ENCODE results near the gene C1QTNF5.

Gene C1QTNF5

DNA sequence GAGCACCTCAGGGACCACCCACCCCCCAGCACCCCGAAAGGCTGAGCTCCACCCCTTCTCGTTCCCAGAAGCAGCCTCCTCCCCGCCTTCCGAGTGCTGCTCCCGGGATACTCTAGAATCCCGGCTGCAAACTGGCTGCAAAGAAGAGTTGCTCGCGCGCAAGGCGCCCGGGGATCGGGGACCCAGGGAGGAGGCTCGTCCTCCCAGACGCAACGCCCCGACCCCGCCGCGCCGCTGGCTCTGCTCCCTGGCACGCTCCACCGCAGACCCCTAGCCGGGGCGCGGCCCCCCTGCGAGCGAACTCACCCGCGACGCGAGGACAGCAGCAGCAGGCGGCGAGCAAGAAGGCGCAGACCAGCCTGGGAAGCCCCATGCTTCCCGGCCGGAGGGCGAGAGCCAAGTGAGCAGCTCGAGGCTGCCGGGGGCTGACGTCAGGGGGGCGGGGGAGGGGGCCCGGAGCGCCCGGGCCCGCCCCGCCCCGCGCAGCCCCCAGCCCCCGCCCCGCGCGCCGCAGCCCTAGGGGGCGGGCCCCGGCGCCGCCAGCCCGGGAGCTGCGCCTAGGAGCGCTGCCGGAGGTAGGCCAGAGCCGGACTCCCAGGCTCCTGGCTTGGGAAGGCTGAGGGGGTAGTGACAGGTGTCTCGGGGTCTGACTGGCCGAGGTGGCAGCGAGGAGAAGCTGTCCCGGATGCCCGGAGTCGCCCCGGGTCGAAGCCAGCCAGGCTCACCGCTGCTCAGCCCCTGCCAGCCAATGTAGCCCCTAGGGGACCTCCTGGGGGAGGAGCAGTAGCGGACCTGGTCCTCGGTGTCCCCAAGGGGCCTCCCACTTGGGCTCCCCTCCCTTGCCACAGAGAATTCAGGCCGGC lies 23.7 kb downstream of the C1QTNF5 start, which contains the start of gene MCAM:
MCAM (minus strand) TSS at position 402 of the 863 bp plus-strand sequence; CDS start at position 373, 29 bp downstream.
- DNase-seq: no peak

DNA sequence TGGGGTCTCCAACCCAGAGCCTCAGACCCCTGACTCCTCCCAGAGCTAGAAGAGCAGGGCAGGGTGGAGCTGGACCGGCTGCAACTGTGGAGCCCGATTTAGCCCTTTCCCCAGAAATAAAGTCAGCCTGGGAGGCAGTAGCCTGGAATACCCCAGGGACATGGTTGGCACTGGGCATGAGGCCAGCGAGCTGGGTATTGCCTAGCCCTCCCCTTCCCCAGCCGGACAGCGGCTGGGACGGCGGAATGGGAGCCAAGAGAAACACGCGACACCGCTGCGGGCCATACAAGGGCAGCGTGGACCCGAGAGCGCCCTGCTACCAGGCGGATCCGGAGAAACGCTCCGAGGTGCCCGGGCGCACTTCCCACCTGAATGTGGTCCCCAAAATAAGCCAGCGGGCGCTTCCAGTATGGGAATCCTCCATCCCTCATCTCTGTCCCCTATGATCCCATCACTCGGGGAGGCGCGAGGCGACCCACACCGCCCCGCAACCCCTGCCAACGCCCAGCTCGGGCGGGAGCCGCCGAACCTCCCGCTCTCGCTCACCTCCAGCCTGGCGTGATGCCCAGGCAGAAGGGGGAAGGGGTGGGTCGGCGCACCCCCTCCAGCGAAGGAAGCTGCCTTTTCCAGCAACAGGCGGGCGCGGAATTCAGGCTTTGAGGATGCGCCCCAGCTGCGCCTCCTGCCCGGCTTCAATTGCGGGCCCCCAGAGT lies 24.5 kb downstream of the C1QTNF5 start:
- DNase-seq: no peak

DNA sequence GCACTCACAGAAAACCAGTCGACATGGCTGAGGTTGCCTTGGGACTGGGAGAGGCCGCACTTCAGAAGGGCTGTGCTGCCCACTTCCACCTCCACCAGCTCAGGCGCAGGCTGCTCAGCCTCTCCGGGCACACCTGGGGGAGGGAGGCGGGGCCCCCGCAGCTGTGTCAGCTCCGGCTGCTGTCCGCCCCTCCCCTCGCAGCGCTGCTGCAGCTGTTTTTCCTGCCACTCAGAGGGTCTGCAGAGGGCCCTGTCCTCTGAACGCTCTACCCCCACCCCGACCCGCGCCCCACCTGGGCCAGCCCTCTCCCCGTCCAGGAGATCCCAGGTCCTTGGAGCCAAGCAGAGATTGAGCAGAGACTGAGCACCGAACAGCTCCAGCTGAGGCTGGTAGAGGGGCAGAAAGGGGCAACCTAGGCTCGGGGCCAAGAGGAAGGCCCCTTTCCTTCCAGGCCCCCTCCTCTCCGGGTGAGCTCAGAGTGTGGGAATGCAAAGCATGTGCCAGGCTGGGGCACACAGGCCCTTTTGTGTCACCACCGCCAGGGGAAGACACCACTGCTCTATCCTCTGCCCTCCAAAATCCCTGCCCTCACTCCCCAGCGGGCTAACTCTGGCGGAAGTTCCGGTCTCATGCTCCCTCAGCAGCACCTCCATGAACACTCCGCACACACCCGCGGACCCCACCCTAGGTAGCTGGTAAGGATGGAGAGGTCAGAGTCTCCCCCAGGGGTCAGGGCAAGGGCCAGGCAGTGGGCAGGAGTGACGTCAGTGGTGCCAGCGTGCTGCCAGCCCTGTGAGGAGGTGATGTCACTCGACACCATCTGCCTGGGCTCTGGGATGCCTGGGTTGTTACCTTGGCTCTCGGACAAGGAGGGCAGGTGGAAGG lies 25.3 kb downstream of the C1QTNF5 start:
- DNase-seq: peak; percentile 50

DNA sequence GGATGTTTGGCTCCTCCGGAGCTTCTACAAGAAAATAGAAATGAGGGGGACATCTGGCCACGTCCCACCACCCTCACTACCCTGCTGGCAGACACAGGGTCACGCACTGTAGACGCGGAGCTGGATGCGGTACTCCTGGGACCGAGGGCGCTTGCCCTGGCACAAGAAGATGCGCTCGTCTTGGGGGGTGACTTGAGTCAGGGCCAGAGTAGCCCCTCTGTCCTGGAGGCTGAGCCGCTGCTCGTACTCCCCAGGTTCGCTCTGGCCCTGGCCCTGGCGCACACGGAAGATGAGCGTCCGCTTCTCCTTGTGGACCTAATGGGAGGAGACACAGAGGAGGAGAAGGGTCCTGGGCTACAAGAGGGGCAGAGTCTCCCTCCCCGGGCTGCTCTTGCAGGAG lies 26.0 kb downstream of the C1QTNF5 start:
- no peak for DNase-seq

DNA sequence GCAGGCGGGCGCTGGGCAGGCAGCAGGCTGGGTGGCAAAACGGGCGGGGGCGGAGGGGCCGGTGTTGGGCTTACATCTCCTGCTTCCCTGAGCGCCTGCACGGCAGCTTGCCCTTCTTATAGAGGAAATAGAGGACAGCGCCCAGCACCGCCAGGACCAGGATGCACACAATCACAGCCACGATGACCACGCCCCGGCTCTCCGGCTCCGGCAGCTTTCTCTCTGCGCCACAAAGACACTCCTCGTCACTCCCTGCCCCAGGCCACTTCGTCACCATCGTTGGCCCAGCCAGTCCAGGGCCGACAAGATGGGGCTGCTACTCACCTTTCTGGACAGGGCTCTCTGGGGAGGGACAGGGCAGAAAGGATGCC lies 30.0 kb downstream of the C1QTNF5 start:
- no peak for DNase-seq

DNA sequence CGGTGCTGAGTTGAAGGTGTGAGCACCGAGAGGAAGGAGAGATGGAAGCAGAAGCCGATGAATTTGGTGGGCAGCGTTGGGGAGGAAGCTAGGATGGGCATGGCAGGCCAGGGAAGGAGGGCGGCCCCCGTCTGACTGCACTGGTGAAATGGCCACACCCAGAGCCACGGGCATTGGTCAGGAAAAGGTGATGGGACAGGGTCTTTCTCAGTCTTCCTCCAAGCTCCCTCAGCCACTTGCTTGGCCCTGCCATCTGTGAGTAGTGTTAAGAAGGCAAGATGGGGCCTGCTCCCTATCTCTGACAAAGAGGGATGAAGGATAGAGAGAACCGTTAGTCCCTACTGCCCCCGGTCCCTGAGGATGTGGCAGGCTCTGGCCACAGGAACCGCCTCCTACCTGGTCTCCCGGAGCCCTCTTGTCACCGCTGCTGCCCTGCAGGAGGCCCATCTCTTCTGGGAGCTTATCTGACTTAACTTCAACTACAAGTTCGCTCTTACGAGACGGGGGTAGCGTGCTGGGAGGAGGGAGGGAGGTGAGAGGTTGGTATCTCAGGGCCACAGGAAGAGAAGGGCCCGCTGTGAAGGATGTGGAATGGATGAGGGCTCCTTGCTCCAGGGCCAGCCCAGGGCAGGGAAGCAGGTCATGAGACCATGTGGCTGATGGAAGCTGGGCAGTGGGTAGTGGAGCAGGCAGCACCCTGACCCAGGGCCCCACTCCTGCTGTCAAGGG lies 30.6 kb downstream of the C1QTNF5 start:
- DNase-seq: no peak

DNA sequence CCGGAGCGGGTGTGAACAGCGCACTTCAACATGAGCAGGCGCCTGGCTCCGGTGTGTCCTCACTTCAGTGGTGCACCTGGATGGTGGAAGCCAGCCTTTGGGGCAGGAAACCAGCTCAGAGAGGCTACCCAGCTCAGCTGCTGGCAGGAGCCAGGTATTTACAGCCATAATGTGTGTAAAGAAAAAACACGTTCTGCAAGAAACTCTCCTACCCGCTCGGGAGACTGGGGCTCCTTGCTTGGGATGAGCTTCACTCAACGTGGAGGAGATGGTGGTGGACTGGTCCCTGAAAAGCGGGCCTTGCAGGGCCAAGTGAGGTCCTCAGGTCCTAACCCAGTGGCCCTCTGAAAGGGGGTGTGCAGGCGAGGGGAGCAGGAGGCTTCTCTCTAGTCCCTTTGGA lies 31.3 kb downstream of the C1QTNF5 start:
- DNase-seq: no peak

DNA sequence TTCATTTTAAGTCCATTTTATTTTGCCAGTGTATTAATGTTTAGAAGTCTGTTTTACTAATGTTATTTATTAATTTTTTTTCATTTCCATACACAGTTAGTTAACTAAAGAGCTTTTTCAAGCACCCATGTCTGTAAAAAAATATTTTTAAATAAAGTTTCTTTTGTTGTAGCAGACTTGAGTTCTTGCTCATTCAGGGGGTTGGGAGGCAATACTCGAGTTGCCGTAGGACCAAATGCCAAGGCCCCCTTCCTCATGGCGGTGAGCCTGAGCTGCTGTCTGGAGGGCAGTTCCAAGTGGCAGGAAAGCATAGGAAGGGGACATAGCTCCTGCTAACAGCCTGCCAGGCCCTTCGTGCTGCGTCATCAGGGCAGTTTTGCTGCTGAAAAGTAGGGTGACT lies 32.7 kb downstream of the C1QTNF5 start:
- DNase-seq: no peak

DNA sequence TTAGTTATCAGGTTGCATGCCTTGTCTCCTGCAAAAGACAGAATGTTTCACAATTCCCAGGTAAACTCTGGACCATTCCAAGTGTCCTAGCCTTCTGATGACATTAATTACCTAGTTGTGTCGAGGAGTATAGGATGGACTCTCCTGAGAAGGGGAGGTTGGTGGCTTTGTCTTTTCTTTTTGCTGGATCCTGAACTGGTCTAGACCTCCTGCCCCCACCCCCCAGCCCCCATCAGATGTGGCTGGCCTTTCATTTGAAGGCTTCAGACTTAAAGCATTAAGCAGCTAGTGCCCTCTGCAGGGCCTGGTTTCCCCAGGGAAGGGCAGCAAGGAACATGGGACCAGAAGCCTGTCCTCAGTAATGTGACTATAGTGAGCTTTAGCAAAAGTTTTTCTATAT lies 33.5 kb downstream of the C1QTNF5 start:
- no peak for DNase-seq

DNA sequence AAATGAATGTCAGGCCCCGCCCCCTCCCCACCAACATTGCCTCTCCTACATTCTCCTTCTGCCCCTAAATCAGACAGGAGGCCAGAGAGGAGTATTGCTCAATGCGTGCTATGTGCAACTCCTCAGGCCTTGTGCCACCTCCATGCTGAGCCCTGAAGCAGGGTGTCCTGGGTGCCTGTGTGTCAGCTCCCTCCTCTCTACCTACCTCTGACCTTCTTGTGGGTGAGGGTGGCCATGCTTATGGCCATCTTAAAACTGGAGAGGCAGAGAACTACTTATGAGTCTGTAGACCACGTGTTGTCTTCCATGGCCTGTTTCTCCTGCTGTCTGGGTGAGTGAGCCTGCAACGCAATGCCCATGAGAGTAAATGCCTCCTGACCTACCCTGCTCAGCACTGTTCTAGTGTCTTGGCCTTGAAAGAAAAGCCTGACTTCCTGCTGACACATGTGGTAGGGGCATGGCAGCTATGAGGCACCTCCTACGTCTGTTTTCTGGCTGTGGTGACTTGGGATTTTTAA lies 34.3 kb downstream of the C1QTNF5 start:
- DNase-seq: no peak

DNA sequence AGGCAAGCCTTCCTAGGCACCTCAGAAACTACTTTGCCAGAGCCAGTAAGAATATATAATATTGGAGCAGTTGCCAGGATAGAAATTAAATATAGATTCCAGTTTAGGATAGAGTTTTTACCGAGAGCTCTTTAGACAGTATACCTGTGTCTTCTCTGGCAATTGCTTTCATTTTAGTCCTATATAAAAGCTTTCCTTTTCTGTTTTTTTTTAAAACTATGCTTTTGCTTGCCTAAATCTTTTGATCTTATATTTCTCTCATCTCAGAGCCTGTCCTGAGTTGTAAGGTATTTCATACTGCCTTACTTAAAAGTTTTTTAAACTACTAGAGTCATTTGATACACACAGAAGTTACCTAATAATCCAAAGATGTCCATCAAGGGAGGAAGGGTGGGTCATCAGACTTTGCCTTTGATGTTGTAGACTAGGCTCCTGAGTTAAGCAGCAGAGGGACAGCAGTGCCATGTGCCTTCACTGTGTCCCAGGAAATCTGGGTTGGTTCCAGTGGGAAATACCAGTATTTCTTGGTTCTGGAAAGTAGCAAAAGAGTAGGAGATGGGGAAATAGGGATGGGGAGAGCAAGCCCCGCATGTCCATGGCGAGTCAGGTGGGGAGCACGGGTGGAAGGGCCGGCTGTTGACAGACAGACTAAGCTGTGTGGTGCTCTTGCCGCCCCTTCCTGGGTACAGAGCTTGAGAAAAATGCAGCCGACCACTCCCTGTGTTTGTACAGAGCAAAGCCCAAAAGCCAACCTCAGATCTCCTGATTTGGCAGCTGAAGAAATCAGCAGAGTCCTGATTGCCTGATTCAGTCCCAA lies 34.9 kb downstream of the C1QTNF5 start:
- DNase-seq: no peak

DNA sequence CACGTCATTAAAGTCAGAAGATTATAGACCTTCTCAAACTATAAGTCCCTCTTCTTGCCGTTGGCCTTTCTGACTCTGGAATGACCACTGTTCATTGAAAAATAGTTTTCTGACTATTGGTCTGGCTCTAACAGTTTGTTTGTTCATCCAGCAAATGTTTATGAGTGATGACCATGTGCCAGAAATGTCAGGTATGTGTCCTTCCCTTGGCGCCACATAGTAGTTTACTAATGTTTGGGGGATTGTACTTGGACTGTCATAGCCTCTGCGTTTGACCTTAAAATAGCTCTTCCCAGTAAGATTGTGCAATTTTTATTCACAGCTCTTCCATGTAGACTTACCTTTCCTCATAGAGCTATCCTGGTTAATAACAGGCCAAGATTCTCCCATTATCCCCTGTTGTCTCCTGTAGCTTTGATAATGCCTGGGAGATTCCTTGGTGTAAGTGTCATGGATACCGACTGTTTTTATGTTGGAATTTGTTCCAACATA lies 37.4 kb downstream of the C1QTNF5 start:
- DNase-seq: no peak

DNA sequence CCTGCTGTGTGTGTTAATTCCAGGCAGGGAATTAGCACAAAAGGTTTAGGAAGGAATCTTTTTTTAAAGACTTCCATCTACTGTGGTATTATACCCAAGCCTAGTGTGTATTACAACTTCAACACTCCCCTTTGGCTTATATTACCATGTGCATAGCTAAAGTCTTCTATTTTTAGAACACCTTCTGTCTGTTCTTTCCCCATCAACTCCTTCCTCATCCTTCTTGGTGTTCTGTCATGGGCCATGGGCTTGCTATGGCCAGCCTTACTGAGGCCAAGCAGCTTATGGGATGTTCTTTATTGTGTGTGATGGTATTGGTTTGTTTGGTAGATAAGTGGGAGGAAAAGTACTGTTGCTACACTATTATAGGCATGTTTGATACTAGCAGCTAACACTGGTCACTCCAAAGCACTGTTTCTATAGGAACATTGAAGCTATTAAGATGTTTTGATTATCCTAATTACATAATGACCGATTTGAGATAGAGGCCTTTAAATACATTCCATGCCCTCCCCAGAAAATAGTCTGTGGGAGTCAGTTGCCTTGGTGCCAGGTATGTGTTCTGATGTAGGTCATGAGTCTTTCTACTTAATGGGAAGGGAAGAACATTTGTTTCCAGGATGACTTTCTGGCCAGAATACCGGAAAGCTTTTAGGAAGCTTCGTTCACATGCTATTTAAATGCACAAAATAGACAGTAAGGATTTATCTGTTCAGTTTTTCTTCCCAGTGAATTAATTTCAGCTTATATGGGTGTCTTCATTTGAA lies 40.3 kb downstream of the C1QTNF5 start:
- no peak for DNase-seq

DNA sequence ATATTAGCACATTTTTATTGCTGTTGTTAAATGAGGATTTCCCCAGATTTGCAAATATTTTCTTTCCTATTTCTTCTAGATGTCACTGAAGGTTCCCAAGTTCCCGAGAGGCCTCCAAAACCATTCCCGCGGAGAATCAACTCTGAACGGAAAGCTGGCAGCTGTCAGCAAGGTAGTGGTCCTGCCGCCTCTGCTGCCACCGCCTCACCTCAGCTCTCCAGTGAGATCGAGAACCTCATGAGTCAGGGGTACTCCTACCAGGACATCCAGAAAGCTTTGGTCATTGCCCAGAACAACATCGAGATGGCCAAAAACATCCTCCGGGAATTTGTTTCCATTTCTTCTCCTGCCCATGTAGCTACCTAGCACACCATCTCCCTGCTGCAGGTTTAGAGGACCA lies 41.3 kb downstream of the C1QTNF5 start:
- DNase-seq: no peak

DNA sequence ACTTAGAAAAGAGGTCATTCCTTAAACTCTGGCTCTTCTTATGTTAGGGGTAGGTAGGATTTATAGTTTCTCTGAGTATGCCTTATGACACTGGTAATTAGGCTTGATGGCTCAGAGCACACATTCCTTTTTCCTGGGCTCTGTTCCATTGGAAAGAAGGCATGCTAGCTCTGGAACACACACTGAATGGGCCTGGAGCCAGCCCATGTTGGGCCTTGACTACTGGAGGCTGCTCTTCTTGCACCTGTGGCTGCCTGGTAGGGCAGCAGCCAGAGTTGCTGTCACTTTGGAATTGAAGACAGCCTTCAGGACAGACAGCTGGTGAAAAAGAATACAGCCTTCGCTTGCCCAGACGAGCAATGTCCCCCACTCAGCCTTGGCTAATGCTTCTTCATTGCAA lies 42.0 kb downstream of the C1QTNF5 start:
- no peak for DNase-seq

DNA sequence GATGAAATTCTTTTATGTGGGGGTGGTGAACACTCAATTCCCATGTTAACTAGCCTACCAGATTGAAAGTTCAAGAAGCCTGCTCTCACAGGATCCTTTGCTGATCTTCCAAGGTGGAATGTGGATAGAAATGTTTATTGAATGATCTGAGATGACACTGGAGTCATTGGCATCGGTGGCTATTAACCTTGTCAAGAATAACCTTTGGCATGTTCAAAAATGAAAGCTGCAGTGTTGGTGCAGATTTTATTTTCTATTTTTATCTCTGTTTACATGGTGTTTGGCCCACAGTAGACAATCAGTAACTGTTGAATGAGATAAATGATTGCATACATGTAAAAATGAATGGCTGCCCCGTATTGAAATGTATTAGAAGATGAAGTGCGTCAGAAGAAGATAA lies 42.7 kb downstream of the C1QTNF5 start:
- no peak for DNase-seq

DNA sequence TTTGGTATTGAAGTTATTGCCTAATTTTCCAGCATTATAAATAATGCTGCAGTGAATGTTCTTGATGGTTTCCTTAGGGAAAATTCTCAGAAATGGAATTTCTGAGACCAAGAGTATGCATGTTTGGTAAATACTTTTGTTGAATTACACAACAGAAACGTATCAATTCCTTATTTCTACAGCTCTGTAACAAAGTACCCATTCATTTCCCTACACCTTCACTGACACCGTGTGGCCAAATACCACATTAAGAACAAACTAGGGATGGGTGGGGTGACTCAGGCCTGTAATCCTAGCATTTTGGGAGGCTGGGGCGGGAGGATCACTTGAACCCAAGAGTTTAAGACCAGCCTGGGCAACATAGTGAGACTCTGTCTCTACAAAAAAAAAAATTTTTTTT lies 45.5 kb downstream of the C1QTNF5 start:
- no peak for DNase-seq

DNA sequence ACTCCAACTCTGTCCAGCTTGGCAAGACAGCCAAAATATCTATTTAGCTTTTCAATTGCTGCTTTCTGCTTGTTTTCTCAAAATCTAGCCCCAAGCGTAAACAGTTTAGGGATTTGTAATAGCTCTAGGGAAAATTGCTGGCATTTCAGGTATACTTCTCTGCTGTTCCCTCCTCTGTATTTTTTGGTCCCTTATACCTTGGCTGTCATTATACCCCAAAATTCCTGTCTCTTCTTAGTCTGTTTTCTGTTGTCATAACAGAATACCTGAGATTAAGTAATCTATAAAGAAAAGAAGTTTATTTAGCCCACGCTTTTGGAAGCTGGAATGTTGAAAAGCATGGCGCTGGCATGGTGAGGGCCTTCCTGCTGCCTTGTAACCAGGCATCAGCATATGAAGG lies 47.2 kb downstream of the C1QTNF5 start:
- DNase-seq: no peak

DNA sequence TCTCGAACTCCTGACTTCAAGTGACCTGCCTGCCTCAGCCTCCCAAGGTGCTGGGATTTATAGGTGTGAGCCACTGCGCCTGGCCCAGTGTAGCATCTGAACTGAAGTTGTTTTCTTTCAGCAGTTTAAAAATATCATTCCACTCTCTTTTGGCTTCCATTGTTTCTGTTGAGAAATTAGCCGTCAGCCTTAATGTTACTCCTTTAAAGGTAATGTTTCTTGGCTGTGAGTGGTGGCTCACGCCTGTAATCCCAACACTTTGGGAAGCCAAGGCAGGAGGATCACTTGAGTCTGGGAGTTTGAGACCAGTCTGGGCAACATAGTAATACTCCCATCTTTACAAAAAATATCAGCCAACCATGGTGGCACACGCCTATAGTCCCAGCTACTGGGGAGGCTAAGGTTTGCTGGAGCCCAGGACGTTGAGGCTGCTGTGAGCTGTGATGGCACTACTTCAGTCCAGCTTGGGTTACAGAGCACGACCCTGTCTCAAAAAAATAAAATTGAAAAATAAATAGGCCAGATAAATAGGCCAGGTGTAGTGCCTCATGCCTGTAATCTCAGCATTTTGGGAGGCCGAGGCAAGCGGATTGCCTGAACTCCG lies 49.7 kb downstream of the C1QTNF5 start:
- no peak for DNase-seq
